Suppressor macrophage (primary cell): ENCODE measurements around the gene MASP2.

ENCODE experiments used
- DNase-seq, 4 experiments: peaks; one replicate each; pipeline ENCODE4 v3.0.0-alpha.2; 2020 to 2022

Gene MASP2

DNA sequence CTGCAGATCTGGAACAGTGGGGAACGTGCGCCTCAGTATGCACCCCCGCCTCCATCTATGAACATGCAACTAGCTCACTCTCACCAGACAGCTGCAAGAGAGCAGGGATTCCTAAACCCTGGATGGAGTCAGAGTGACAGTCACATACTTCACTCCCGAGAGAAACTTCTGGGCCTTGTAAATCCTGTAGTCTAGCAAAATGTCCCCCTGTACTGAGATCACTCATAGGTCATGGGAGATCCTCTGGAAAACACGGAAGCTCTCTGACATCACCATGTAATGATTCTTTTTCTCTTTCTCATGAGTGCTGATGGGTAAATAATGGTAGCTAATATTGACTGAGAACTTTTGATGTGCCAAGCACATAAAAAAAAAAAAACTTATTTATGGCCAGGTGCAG is 57.9 kb downstream of the MASP2 start:
- no peak for DNase-seq

DNA sequence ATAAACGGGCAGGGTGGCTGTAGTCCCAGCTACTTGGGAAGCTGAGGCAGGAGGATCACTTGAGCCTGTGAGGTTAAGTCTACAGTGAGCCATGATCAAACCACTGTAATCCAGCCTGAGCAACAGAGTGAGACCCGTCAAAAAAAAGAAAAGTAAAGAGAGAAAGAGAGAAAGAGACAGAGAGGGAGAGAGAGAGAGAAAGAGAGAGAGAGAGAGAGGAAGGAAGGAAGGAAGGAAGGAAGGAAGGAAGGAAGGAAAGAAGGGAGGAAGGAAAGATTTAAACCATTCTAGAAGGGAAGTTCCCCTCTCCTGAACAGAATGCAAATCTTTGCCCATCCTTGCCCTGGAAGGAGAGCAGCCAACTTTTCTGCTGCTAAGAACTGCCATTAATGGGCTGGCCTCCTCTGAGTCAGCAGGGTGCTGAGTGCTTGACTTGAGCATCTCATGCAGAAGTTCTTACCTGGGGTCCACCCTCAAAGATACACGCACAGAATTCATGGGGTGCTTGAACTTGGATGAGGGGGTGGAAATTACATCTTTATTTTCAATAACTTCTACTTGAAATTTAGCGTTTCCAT is 59.1 kb downstream of the MASP2 start:
- DNase-seq = no peak

DNA sequence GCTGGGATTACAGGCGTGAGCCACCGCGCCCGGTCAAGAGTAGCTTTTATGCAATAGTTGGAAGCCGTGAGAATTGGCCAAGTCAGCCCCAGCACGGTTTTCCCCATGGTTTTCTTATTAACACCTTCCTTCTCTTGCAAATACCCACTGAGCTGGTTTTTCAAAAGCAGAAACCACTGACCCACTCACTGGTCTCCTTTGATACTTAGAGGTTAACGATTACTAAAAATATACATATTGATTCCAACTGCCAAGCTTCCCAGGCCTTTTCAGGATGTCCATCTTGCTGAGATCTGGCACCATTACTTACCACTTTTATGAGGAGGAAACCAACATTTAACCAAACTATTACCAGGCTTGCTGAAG is 60.5 kb downstream of the MASP2 start:
- no peak for DNase-seq

DNA sequence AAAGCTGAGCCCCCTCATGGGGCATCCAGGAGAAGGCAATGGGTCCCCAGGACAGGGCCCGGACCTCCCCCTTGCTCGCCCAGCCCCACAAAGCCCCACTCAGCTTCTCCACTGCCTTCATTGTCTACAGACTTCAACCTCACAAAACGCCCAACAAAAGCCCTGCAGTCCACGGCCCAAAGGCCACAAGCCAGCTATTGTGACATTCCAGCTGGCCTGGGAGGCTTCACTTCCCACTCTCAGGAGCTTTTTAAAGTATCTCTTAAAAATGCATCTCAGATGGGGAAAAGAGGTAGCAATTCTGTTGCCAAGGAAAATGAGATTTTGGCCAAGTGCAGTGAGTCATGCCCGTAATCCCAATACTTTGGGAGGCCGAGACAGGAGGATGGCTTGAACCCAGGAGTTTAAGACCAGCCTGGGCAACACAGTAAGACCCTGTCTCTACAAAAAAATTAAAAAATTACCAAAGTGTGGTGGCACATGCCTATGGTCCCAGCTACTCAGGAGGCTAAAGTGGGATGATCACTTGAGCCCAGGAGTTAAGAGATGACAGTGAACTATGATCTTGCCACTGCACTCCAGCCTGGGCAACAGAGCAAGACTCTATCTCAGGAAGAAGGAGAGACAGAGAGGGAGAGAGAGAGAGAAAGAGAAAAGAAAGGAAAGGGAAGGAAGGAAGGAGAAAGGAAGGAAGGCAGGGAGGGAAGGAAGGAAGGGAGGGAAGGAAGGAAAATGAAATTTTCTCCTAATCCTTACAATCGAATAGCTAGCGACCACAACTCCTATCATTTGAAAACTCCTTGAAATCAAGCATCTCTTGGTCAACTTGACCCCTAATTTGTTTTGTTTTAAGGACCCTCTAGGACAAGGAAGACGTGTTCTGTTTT is 66.0 kb downstream of the MASP2 start:
- DNase-seq = peak; percentile 60 to 70 (median 65)

GRCh38 chr1:10980094-10980577 is 66.9 kb downstream of the MASP2 start:
- DNase-seq = peak; percentile 44 to 83 (median 70)

DNA sequence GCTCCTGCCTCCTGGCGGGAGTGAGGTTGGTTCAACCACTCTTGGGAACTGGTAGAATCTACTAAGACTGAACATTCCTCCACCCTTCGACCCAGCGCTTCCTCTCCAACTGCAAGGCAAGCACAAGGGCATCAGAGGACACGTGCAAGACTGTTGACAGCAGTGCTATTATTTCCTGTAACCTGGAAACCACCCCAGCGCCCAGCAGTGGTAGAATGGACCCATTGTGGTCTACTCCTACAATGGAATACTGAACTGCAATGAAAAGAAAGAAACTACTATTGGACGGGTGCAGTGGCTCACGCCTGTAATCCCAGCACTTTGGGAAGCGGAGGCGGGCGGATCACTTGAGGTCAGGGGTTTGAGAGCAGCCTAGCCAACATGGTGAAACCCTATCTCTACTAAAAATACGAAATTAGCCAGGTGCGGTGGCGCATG is 67.5 kb downstream of the MASP2 start:
- DNase-seq = peak; percentile 73 to 87 (median 84)

GRCh38 chr1:10978719-10979118 is 68.3 kb downstream of the MASP2 start:
- DNase-seq = no peak
